Calu3 (cell line): ENCODE measurements around the gene ANKMY1. TPM values are rescaled to one million over a fixed set of nuclear protein-coding genes. Genes with fewer than 3 reads are reported as not detected.

Experiments used
- BruUV-seq: library from RNA; stranded (reverse); fragments of 400-500 nt; replicated peaks from 2 replicates; lab custom pipeline; 2021; lab: Mats Ljungman, UMichigan
- CTCF ChIA-PET: fragments of 300-600 bp; sonication (Branson Sonifier 250); formaldehyde crosslinking; loops from one replicate; lab custom pipeline; 2022; ENCODE audit warnings: antibody characterized with exemption; lab: Charles Lee
- DNase-seq: peaks from one replicate; pipeline ENCODE4 v3.0.0; 2022
- H3K27ac Mint-ChIP-seq: one replicate; pipeline ENCODE4 v1.8.0; 2022; ENCODE audit warnings: mixed read lengths; ENCODE audit not compliant: unreplicated experiment
- H3K27me3 Mint-ChIP-seq: one replicate; pipeline ENCODE4 v1.8.0; 2022; ENCODE audit warnings: mixed read lengths; ENCODE audit not compliant: unreplicated experiment
- H3K36me3 Mint-ChIP-seq: one replicate; pipeline ENCODE4 v1.8.0; 2022; ENCODE audit warnings: mild to moderate bottlenecking, moderate library complexity, mixed read lengths; ENCODE audit not compliant: insufficient read depth, unreplicated experiment
- H3K4me1 Mint-ChIP-seq: one replicate; pipeline ENCODE4 v1.8.0; 2022; ENCODE audit warnings: mild to moderate bottlenecking, low read depth, mixed read lengths; ENCODE audit not compliant: unreplicated experiment
- H3K4me3 Mint-ChIP-seq: one replicate; pipeline ENCODE4 v1.8.0; 2022; ENCODE audit warnings: mild to moderate bottlenecking, low read depth, moderate library complexity, mixed read lengths; ENCODE audit not compliant: unreplicated experiment
- H3K9me3 Mint-ChIP-seq: one replicate; pipeline ENCODE4 v1.8.0; 2022; ENCODE audit warnings: low read depth, mixed read lengths; ENCODE audit not compliant: unreplicated experiment
- intact Hi-C: fragments of 100-400 bp; cut with micrococcal nuclease; formaldehyde crosslinking; loops from one replicate; pipeline ENCODE4 v1.10.0; 2022; ENCODE audit not compliant: unreplicated experiment
- total RNA-seq: library from RNA; stranded (reverse); gene quantifications from 2 replicates; pipeline ENCODE4 v1.2.3, GENCODE V29; 2022
- TF ChIP-seq, protein P1 (sequence below): fragments of 200-600 bp; IDR thresholded peaks from one replicate; pipeline ENCODE4 v1.8.0; 2022; ENCODE audit warnings: antibody characterized with exemption; ENCODE audit not compliant: unreplicated experiment

Gene ANKMY1
- total RNA-seq, 1 experiment from 2014 or later = 38.2 TPM

DNA sequence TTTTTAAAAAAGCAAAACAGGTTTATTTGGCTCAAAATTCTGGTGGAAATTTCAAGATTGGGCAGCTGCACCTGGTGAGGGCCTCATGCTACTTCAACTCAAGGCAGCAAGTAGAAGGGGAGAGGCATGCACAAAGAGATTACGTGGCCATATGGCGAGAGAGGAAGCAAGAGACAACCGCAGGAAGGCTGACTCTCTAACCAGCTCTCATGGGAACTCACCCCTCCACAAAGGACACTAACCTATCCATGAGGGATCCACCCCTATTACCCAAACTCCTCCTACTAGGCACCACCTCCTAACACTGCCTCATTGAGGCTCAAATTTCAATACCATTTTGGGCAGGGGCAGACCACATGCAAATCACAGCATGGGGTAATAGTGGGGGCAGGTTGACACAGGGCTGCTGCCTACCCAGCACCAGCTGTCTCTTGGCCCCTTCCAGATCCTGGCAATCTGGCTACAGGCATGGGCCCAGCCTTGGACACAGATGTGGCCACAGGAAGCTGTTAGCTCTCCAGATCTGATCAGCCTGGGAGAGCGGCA lies 26.8 kb upstream of the ANKMY1 start:
- no TSS peak for BruUV-seq
- intact Hi-C loops = no loop called here
- Mint-ChIP-seq H3K9me3 (no peaks in the 10 kb centered on the region), H3K4me1 (peaks cover 53% of the 10 kb centered on the region), H3K27ac (no peak overlapping the region), H3K27me3 (no peaks in the 10 kb centered on the region), H3K4me3 (peak overlapping the region; percentile 94), H3K36me3 (peaks cover 50% of the 10 kb centered on the region)
- CTCF ChIA-PET = no interaction called here
- no peak for DNase-seq
- TF ChIP-seq, protein P1, sequence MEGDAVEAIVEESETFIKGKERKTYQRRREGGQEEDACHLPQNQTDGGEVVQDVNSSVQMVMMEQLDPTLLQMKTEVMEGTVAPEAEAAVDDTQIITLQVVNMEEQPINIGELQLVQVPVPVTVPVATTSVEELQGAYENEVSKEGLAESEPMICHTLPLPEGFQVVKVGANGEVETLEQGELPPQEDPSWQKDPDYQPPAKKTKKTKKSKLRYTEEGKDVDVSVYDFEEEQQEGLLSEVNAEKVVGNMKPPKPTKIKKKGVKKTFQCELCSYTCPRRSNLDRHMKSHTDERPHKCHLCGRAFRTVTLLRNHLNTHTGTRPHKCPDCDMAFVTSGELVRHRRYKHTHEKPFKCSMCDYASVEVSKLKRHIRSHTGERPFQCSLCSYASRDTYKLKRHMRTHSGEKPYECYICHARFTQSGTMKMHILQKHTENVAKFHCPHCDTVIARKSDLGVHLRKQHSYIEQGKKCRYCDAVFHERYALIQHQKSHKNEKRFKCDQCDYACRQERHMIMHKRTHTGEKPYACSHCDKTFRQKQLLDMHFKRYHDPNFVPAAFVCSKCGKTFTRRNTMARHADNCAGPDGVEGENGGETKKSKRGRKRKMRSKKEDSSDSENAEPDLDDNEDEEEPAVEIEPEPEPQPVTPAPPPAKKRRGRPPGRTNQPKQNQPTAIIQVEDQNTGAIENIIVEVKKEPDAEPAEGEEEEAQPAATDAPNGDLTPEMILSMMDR = no peak

DNA sequence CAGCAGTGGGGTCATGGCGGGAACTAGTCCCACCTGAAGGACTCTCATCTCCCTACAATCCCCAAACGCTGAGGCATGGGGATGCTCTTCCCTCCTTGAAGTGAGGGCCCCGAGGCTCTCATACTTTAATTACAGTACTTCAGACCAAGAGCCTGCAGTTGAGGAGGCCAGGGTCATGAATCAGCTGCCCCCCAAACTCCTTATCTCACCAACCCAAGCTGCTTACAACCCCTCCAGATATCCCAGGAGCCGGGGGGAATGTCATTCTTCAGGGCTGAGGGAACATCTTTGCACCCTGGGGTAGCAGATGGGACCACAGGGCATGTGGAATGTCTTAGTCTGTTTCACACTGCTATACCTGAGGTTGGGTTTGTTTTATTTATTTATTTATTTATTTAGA lies 26.0 kb upstream of the ANKMY1 start:
- H3K36me3 Mint-ChIP-seq = peaks cover 58% of the 10 kb centered on the region
- TF ChIP-seq, protein P1 = no peak
- BruUV-seq = no TSS peak
- intact Hi-C loops = no loop called here
- H3K27me3 Mint-ChIP-seq = no peaks in the 10 kb centered on the region
- no peak overlapping the region for H3K27ac Mint-ChIP-seq
- no peaks in the 10 kb centered on the region for H3K9me3 Mint-ChIP-seq
- no peak overlapping the region for H3K4me3 Mint-ChIP-seq
- CTCF ChIA-PET = no interaction called here
- H3K4me1 Mint-ChIP-seq = peaks cover 57% of the 10 kb centered on the region
- DNase-seq = no peak

DNA sequence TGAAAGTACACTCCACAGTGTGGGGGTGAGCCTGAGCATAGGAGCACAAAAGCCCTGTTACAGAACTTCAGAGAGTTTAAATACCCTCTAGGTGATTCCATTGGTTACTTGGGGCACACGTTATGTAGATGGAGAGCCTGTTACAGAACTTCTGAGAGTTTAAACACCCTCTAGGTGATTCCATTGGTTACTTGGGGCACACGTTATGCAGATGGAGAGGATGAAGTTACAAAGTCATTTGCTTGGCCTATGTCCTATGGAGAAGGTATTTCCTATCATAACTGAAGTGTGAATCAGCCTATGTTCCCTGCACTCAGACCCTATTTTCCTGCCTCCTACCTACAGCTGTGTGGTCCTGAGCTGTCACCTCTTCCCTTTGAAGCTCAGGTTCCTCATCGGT lies 25.0 kb upstream of the ANKMY1 start:
- H3K4me3 Mint-ChIP-seq = no peak overlapping the region
- no peaks in the 10 kb centered on the region for H3K27me3 Mint-ChIP-seq
- CTCF ChIA-PET = no interaction called here
- DNase-seq = no peak
- peaks cover 66% of the 10 kb centered on the region for H3K36me3 Mint-ChIP-seq
- intact Hi-C loops = no loop called here
- peaks cover 53% of the 10 kb centered on the region for H3K4me1 Mint-ChIP-seq
- TF ChIP-seq, protein P1 = no peak
- BruUV-seq = no TSS peak
- no peak overlapping the region for H3K27ac Mint-ChIP-seq
- no peaks in the 10 kb centered on the region for H3K9me3 Mint-ChIP-seq

DNA sequence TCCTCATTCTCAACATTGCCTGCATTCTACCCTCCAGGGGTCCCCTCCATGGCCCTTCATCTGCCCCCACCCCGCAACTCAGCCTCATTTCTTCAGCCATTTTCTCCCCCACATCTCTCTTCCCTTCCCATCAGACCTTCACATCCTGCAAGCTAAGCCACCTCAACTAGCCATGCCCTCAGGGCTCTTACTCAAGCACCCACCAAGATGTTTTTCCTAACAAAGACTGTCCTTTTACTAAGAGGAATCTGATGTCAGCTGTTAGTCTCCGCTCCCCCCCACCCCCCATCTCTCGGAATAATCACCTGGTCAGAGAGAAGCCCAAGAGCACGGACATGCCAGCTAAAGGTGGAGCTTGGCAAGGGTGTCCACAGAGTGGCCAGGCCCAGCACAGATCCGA lies 24.0 kb upstream of the ANKMY1 start:
- BruUV-seq = no TSS peak
- Mint-ChIP-seq H3K4me1 (peaks cover 47% of the 10 kb centered on the region), H3K36me3 (peaks cover 65% of the 10 kb centered on the region), H3K27me3 (no peaks in the 10 kb centered on the region), H3K4me3 (no peak overlapping the region), H3K27ac (peak overlapping the region; percentile 68), H3K9me3 (no peaks in the 10 kb centered on the region)
- intact Hi-C loops = no loop called here
- TF ChIP-seq, protein P1 = no peak
- no peak for DNase-seq
- CTCF ChIA-PET = no interaction called here
